ENCODE data around the gene CCDC126. TPM values are rescaled to one million over a fixed set of nuclear protein-coding genes. Genes with fewer than 3 reads are reported as not detected.

Gene CCDC126
- total and polyA plus RNA-seq, 2 donors (not counting 1 experiment from before 2014, with no cell fraction given), result 7.1 to 9.7 TPM

DNA sequence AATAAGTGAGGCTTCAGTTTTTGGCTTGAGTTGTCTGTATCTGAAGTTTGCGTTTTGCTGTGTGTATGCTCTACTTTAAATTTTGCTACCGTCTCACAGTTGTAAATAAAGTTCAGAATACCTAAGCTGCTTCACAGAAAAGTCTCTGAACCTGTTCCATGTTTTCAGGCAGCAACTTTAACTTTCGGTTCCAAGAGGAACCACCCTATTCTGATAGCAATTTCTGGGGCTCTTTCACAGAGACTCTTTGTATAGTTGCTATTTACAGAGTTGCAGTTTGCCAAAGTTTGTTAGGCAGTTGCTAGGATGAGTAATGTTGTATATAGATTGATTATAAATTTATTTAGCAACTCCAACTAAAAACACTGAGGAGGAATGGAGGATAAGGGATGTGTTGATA, 88.5 kb downstream of the CCDC126 start:
- Histone ChIP-seq H3K9me3 (ENCODE audit: control insufficient read depth, insufficient read depth, low read depth, low read length) (no peaks in the 10 kb centered on the region), H3K36me3 (ENCODE audit: control insufficient read depth, insufficient read depth, low read length) (no peaks in the 10 kb centered on the region), H2AFZ (ENCODE audit: low read length) (no peak overlapping the region), H3K79me2 (ENCODE audit: control insufficient read depth, insufficient read depth, low read length) (no peaks in the 10 kb centered on the region), H4K20me1 (ENCODE audit: control insufficient read depth, extremely low read depth, insufficient read depth, low read length) (no peaks in the 10 kb centered on the region), H3K27ac (ENCODE audit: insufficient read depth, low read length) (no peak overlapping the region), H3K4me1 (ENCODE audit: control insufficient read depth, extremely low read depth, insufficient read depth, low read length) (no peaks in the 10 kb centered on the region), H3K4me3 (replicated peaks in 1 of 4; ENCODE audit: control extremely low read depth in 1 of 4, insufficient read depth in 1 of 4, low read depth in 3 of 4, low read length in 4 of 4) (no peak overlapping the region), H3K27me3 (ENCODE audit: control insufficient read depth, insufficient read depth, low read length) (no peaks in the 10 kb centered on the region), H3K4me2 (ENCODE audit: extremely low read depth, insufficient read depth, low read length) (no peak overlapping the region), H3K9ac (ENCODE audit: insufficient read depth, low read length) (no peak overlapping the region)
- TF ChIP-seq EZH2 (IDR thresholded peaks at IDR 0.05; ENCODE audit: low read length, missing control alignments), result no peak
- peak in 1 of 2 donors; percentile 14 for DNase-seq (ENCODE audit: low read depth in 2 of 2)

- Histone ChIP-seq H3K4me1 (ENCODE audit: control insufficient read depth, extremely low read depth, insufficient read depth, low read length) (no peaks in the 10 kb centered on the region), H3K79me2 (ENCODE audit: control insufficient read depth, insufficient read depth, low read length) (no peaks in the 10 kb centered on the region), H3K4me2 (ENCODE audit: extremely low read depth, insufficient read depth, low read length) (no peak overlapping the region), H3K4me3 (replicated peaks in 1 of 4; ENCODE audit: control extremely low read depth in 1 of 4, insufficient read depth in 1 of 4, low read depth in 3 of 4, low read length in 4 of 4) (no peak overlapping the region), H3K27me3 (ENCODE audit: control insufficient read depth, insufficient read depth, low read length) (no peaks in the 10 kb centered on the region), H3K36me3 (ENCODE audit: control insufficient read depth, insufficient read depth, low read length) (no peaks in the 10 kb centered on the region), H3K9ac (ENCODE audit: insufficient read depth, low read length) (no peak overlapping the region), H4K20me1 (ENCODE audit: control insufficient read depth, extremely low read depth, insufficient read depth, low read length) (no peaks in the 10 kb centered on the region), H3K27ac (ENCODE audit: insufficient read depth, low read length) (no peak overlapping the region), H2AFZ (ENCODE audit: low read length) (no peak overlapping the region), H3K9me3 (ENCODE audit: control insufficient read depth, insufficient read depth, low read depth, low read length) (no peaks in the 10 kb centered on the region)
- no peak for TF ChIP-seq EZH2 (IDR thresholded peaks at IDR 0.05; ENCODE audit: low read length, missing control alignments)
- no peak for TF ChIP-seq CTCF (conservative IDR thresholded peaks at IDR 0.05 in 1 of 2, IDR thresholded peaks at IDR 0.05 in 1 of 2; ENCODE audit: low read depth in 1 of 2, low read length in 2 of 2)
- DNase-seq (ENCODE audit: low read depth in 2 of 2), result peak in 1 of 2 donors; percentile 29
These were observed 89.8 kb downstream of the CCDC126 start for GRCh38 chr7:23687011-23687410.

DNA sequence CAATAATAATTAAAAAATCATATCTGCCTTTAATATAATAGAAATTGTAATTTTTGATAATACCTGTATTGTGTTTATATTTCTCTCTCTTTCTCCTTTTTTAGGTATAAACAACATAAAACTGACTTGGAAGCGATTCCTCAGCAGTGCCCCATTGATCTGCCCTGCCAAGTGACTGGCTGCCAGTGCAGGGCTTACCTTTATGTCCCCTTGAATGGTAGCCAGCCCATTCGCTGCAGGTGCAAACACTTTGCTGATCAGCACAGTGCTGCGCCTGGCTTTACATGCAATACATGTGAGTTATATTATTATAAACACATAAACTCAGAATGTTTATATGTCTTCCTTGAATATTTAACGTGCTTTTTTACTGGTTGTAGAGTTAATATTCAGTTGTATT, 92.0 kb downstream of the CCDC126 start:
- DNase-seq (ENCODE audit: low read depth in 2 of 2), result no peak
- Histone ChIP-seq H3K9ac (ENCODE audit: insufficient read depth, low read length) (no peak overlapping the region), H3K27ac (ENCODE audit: insufficient read depth, low read length) (no peak overlapping the region), H3K4me2 (ENCODE audit: extremely low read depth, insufficient read depth, low read length) (no peak overlapping the region), H3K36me3 (ENCODE audit: control insufficient read depth, insufficient read depth, low read length) (no peaks in the 10 kb centered on the region), H3K4me1 (ENCODE audit: control insufficient read depth, extremely low read depth, insufficient read depth, low read length) (no peaks in the 10 kb centered on the region), H3K9me3 (ENCODE audit: control insufficient read depth, insufficient read depth, low read depth, low read length) (no peaks in the 10 kb centered on the region), H2AFZ (ENCODE audit: low read length) (no peak overlapping the region), H3K4me3 (replicated peaks in 1 of 4; ENCODE audit: control extremely low read depth in 1 of 4, insufficient read depth in 1 of 4, low read depth in 3 of 4, low read length in 4 of 4) (no peak overlapping the region), H4K20me1 (ENCODE audit: control insufficient read depth, extremely low read depth, insufficient read depth, low read length) (no peaks in the 10 kb centered on the region), H3K27me3 (ENCODE audit: control insufficient read depth, insufficient read depth, low read length) (no peaks in the 10 kb centered on the region), H3K79me2 (ENCODE audit: control insufficient read depth, insufficient read depth, low read length) (no peaks in the 10 kb centered on the region)
- TF ChIP-seq CTCF (conservative IDR thresholded peaks at IDR 0.05 in 1 of 2, IDR thresholded peaks at IDR 0.05 in 1 of 2; ENCODE audit: low read depth in 1 of 2, low read length in 2 of 2), result no peak
